K562 (cell line): Measurements from ENCODE around the gene FTH1. TPM values are rescaled to one million over a fixed set of nuclear protein-coding genes. Genes with fewer than 3 reads are reported as not detected.
A peak's percentile ranks its signal among the peaks of the same experiment; 100 is the strongest.

Experiments used
- ARNT ChIP-seq, 2 experiments: fragments of 450-650 bp; IDR thresholded peaks; 2 replicates each; pipeline ENCODE4 v1.6.1; 2016; ENCODE audit warnings: mild to moderate bottlenecking in 1 of 2
- ATF1 ChIP-seq, 2 experiments: fragments of 450-650 bp in 1 of 2; IDR thresholded peaks; 2 replicates each; pipeline ENCODE4 v1.6.1; 2016; ENCODE audit warnings: missing compliant biosample characterization in 1 of 2, missing genetic modification characterization in 1 of 2
- BCOR ChIP-seq: fragments of 450-650 bp; IDR thresholded peaks from 2 replicates; pipeline ENCODE4 v1.6.1; 2016
- CEBPZ ChIP-seq: fragments of 150-350 bp; IDR thresholded peaks from 2 replicates; pipeline ENCODE4 v1.6.1; 2014; ENCODE audit warnings: low read depth, mild to moderate bottlenecking, low read length, borderline replicate concordance
- DMBX1 ChIP-seq: fragments of 250-450 bp; sonication (Bioruptor Pico); IDR thresholded peaks from 2 replicates; pipeline ENCODE4 v1.8.0; 2022; ENCODE audit warnings: inconsistent platforms, mild to moderate bottlenecking, moderate library complexity, borderline replicate concordance
- ETS2 ChIP-seq: IDR thresholded peaks from 2 replicates; pipeline ENCODE4 v1.6.1; 2016; ENCODE audit warnings: borderline replicate concordance, missing genetic modification characterization, mild to moderate bottlenecking, moderate library complexity, missing compliant biosample characterization; ENCODE audit not compliant: poor library complexity, severe bottlenecking
- GATA2 ChIP-seq: sonication (generic); formaldehyde crosslinking; IDR thresholded peaks from 2 replicates; pipeline ENCODE4 v1.4.0; 2020; ENCODE audit warnings: mild to moderate bottlenecking, missing genetic modification reagents
- HLTF ChIP-seq: fragments of 450-650 bp; IDR thresholded peaks from 2 replicates; pipeline ENCODE4 v1.6.1; 2016
- HMG20A ChIP-seq: fragments of 450-650 bp; formaldehyde crosslinking; conservative IDR thresholded peaks from 2 replicates; pipeline ENCODE4 v1.4.0; 2020; ENCODE audit warnings: mild to moderate bottlenecking, mixed read lengths
- KLF13 ChIP-seq: fragments of 450-650 bp; IDR thresholded peaks from 2 replicates; pipeline ENCODE4 v1.6.1; 2016; ENCODE audit warnings: missing genetic modification characterization, low read depth, mild to moderate bottlenecking, missing compliant biosample characterization, moderate library complexity, borderline replicate concordance
- LARP7 ChIP-seq: fragments of 450-650 bp; IDR thresholded peaks from 2 replicates; pipeline ENCODE4 v1.6.1; 2016
- NBN ChIP-seq: fragments of 450-650 bp; IDR thresholded peaks from 2 replicates; pipeline ENCODE4 v1.6.1; 2016; ENCODE audit warnings: low read depth, mild to moderate bottlenecking
- NCOR1 ChIP-seq: fragments of 450-650 bp; IDR thresholded peaks from 2 replicates; pipeline ENCODE4 v1.6.1; 2016; ENCODE audit warnings: mild to moderate bottlenecking, moderate library complexity
- NFATC3 ChIP-seq: fragments of 450-650 bp; IDR thresholded peaks from 2 replicates; pipeline ENCODE4 v1.6.1; 2017; ENCODE audit warnings: mild to moderate bottlenecking
- POLR3A ChIP-seq: IDR thresholded peaks from 2 replicates; pipeline ENCODE4 v1.6.1; 2011; ENCODE audit warnings: borderline replicate concordance, mild to moderate bottlenecking, moderate library complexity; ENCODE audit not compliant: insufficient read length, insufficient read depth; ENCODE audit errors: extremely low read depth
- PTBP1 ChIP-seq: fragments of 200-400 bp; formaldehyde crosslinking; IDR thresholded peaks from 2 replicates; pipeline ENCODE4 v1.6.1; 2017; ENCODE audit warnings: low read depth, low read length
- PTRF ChIP-seq: fragments of 450-650 bp; IDR thresholded peaks from 2 replicates; pipeline ENCODE4 v1.6.1; 2016; ENCODE audit warnings: mild to moderate bottlenecking, missing genetic modification characterization, missing compliant biosample characterization
- TSHZ1 ChIP-seq: fragments of 250-450 bp; sonication (Bioruptor Pico); IDR thresholded peaks from 2 replicates; pipeline ENCODE4 v1.4.0; 2020; ENCODE audit warnings: mild to moderate bottlenecking, moderate library complexity
- ZBTB7A ChIP-seq: IDR thresholded peaks from 2 replicates; pipeline ENCODE4 v1.6.1; 2011; ENCODE audit warnings: low read depth, mild to moderate bottlenecking, low read length, moderate library complexity, borderline replicate concordance; ENCODE audit not compliant: control insufficient read depth
- ZNF224 ChIP-seq: sonication (generic); formaldehyde crosslinking; IDR thresholded peaks from 2 replicates; pipeline ENCODE4 v1.8.0; 2022; ENCODE audit warnings: mild to moderate bottlenecking, missing genetic modification reagents
- ZNF384 ChIP-seq: IDR thresholded peaks from 2 replicates; pipeline ENCODE4 v1.6.1; 2012; ENCODE audit warnings: low read depth, low read length, improper control_type of control experiment
- ZNF583 ChIP-seq: fragments of 250-450 bp; sonication (Bioruptor Pico); IDR thresholded peaks from 2 replicates; pipeline ENCODE4 v1.4.0; 2020
- ZSCAN32 ChIP-seq: fragments of 450-650 bp; formaldehyde crosslinking; IDR thresholded peaks from 2 replicates; pipeline ENCODE4 v1.4.0; 2020; ENCODE audit warnings: mild to moderate bottlenecking, moderate library complexity
- polyA plus RNA-seq, 8 experiments: library from polyadenylated mRNA; depleted of rRNA in 4 of 8; stranded (reverse) in 5 of 8; unstranded in 3 of 8; fragments of >200 nt; fragmentation: Nextera tagmentation in 2 of 8; fragmentation: Illumina TruSeq in 1 of 8; extraction: Ambion mirVana in 2 of 8; extraction: Trizol in 1 of 8; gene quantifications; 2 replicates each; pipeline versions ENCODE4 v1.2.1 to v1.2.3, GENCODE V29; 2011 to 2014; ENCODE audit warnings: inconsistent platforms in 1 of 8, missing spikeins in 1 of 8
- total RNA-seq, 7 experiments: library from RNA; depleted of rRNA in 6 of 7; stranded (reverse); fragments of >200 nt in 6 of 7; fragmentation: Illumina TruSeq in 2 of 7; extraction: Trizol in 2 of 7; gene quantifications; 2 replicates each; pipeline versions ENCODE4 v1.2.1 to v1.2.3, GENCODE V29; 2011 to 2021; ENCODE audit warnings: low replicate concordance in 1 of 7

Gene FTH1
- total and polyA plus RNA-seq, 9 of the 15 experiments (the other 6 are each of a cell fraction or from before 2014, with no cell fraction given): 370 to 3,146 (median 802) TPM

- no peak for TF ChIP-seq HMG20A
- TF ChIP-seq ATF1 (CRISPR knock-in tag; IDR thresholded peaks at IDR 0.05): no peak
- peak; percentile 59 for TF ChIP-seq ATF1 (tag; IDR thresholded peaks at IDR 0.05)
- peak; percentile 97 for TF ChIP-seq NBN
- TF ChIP-seq ZSCAN32 (CRISPR knock-in tag): no peak
- TF ChIP-seq KLF13 (tag): peak; percentile 71; the same call in 1 of the 2 replicates
- no peak for TF ChIP-seq CEBPZ
- no peak for TF ChIP-seq ZNF224 (CRISPR knock-in tag)
- peak; percentile 97 for TF ChIP-seq LARP7
- TF ChIP-seq TSHZ1 (CRISPR knock-in tag): no peak
- TF ChIP-seq ZNF583 (CRISPR knock-in tag): no peak
- TF ChIP-seq ZNF384: no peak; the same call in 1 of the 2 replicates
- TF ChIP-seq DMBX1 (CRISPR knock-in tag): peak; percentile 22; the same call in 1 of the 2 replicates
- peak; percentile 81 for TF ChIP-seq BCOR
- no peak for TF ChIP-seq GATA2 (CRISPR knock-in tag)
- 0 out of 2 replicates have a peak, but pooled peaks have one; percentile 7 for TF ChIP-seq PTRF (tag)
- peak; percentile 74 to 83; a peak in 2 of 4 replicates for TF ChIP-seq ARNT (IDR thresholded peaks at IDR 0.05)
- TF ChIP-seq HLTF: peak; percentile 94
- TF ChIP-seq NFATC3: peak; percentile 80
- no peak for TF ChIP-seq POLR3A
- peak; percentile 94; the same call in 1 of the 2 replicates for TF ChIP-seq ZBTB7A
- TF ChIP-seq ETS2: no peak
- TF ChIP-seq PTBP1: no peak
- TF ChIP-seq NCOR1: peak; percentile 85
Measured at GRCh38 chr11:61971248-61972111, 4.0 kb upstream of the FTH1 start (continued).
